ENCODE results near the gene LENG1.

The LENG1 gene

GRCh38 chr19:54164369-54165068 is 5.0 kb upstream of the LENG1 start:
- no peak for DNase-seq (ENCODE audit: low read depth)

- no peak for DNase-seq (ENCODE audit: low read depth)
Observed at GRCh38 chr19:54162884-54163283, 3.4 kb upstream of the LENG1 start.

GRCh38 chr19:54162241-54162805 is 2.8 kb upstream of the LENG1 start:
- no peak for DNase-seq (ENCODE audit: low read depth)

GRCh38 chr19:54160854-54161253 is 1.3 kb upstream of the LENG1 start:
- DNase-seq (ENCODE audit: low read depth): no peak

DNA sequence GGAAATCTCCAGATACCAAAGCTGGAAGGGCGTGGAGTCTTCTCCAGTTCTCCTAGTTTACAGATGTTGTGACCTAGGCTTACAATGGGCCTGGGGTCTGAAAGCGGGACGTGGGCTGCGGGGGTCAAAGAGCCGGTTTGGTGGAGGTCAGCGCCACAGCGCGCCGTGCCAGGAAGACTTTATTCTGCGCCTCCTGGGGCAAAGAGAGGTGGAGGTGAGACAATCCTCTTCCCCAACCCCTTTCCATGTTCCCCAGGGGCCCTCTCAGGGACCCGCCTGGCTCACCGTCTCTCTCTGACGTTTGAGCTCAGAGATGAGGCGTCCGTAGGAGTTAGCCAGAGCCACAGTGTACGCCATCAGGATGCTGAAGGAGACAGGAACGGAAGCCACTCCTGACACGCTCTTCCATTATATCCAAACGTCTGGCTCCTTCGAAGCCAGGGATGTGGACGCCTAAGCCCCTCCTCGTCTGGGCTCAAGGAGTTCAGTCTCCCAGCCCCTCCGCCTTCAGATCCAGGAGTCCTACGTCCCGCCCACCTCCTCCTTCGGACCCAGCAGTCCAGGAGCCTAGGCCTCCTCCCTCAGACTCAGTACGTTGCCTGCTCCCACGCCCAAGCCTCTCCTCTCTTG is 776 bp upstream of the LENG1 start:
- DNase-seq (ENCODE audit: low read depth): no peak

DNA sequence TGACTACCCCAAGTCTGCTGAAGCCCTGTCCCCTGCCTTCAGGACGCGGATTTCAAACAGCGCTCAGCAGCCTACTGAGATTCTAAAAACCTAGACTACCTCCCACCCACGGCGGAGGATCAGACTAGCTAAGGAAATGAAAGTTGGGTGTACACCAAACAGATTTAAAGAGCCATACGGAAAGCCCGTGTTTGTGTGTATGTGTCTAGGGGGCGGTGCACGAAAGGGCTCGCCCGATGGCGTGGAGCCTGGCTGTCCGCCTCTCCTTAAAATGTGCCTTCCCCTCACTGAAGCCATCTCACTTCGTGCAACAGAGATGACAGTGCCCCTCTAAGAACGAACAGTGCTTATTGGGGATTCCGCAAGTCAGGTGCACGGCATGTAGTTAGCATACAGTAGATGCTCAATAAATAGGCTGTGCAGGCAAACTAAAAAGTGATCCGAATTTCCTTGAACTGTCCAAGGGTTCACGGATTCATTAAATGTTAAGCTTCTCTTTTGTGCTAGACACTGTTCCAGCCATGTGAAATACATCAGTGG is 639 bp downstream of the LENG1 start:
- DNase-seq (ENCODE audit: low read depth): no peak

GRCh38 chr19:54156953-54157352 is 2.6 kb downstream of the LENG1 start:
- DNase-seq (ENCODE audit: low read depth): no peak

DNA sequence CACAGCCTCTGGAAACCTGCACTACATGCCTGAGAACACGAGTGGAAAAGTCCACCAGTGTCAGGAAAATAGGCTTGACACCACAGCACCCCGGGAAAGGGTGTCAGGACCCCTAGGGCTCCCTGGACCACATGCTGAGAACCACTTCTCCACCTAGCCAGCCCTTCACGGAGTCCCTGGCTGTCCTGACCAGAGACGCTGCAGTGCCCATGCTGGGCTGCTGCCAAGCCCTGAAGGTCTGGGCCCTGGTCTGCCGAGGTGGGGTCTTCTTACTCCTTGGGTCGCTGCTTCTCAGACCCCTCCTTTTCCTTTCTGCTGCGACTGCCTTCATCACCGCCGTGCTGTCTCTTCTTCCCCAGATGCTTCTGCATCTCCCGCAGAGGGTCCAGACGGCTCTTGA is 3.0 kb downstream of the LENG1 start:
- DNase-seq (ENCODE audit: low read depth): no peak

DNA sequence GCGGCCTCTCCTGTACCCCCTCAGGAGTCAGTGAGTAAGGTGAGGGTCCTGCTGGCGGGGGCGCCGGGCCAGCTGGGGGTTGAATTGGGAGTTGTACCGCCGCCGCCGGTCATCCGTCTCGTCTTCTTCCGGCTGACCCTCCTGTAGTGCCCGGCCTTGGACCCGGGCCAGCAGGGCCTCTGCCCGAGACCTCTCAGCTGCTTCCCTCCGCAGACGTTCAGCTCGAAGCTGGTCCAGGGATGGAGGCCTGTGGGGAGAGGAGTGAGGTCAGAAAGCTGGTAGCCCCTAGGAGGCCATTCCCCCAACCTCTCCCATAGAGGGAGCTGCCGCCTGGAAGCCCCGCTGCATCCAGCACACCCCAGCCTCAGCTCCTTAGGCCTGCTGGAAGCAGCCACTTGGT is 3.8 kb downstream of the LENG1 start:
- no peak for DNase-seq (ENCODE audit: low read depth)

- no peak for DNase-seq (ENCODE audit: low read depth)
Observed at GRCh38 chr19:54154603-54155345, 4.7 kb downstream of the LENG1 start.

GRCh38 chr19:54153731-54154326 is 5.7 kb downstream of the LENG1 start:
- no peak for DNase-seq (ENCODE audit: low read depth)

DNA sequence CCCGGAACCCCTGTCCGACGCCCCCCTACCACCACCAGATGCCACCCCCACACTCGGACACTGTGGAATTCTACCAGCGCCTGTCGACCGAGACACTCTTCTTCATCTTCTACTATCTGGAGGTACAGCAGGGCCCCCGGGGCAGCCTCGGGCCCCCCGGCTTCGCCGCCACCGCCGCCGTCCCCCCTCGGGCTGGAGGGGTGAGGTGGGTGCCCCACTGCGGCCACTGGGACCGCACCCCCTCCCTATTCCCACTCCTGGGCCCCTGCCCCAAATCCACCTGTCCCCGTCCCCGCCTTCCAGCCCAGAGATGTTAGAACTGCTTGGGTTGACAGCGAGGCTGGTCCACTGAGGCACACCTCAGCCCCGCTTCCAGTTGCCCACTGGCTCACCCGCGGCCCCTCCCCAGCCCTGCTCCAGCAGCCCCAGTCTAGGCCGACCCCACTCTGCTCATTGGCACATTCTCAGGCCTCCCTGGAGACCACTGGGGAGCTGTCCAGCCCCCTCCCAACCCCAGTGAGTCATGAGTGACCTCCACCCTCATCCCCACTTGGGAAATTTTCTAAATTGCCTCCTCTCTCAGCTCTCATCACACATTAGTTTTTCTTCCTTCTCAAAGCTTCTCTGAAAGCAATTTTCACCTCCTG is 6.5 kb downstream of the LENG1 start:
- DNase-seq (ENCODE audit: low read depth): no peak

DNA sequence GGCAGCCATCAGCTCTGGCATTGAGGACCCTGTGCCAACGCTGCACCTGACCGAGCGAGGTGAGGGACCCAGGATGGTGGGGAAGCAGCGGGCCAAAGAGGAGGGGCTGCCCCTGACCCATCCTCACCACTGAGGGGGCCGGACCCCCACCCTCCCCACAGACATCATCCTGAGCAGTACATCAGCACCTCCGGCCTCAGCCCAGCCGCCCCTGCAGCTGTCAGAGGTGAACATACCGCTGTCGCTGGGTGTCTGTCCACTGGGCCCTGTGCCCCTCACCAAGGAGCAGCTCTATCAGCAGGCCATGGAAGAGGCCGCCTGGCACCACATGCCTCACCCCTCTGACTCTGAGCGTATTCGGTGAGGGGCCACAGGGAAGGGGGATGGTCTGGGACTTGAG is 7.3 kb downstream of the LENG1 start:
- DNase-seq (ENCODE audit: low read depth): no peak

DNA sequence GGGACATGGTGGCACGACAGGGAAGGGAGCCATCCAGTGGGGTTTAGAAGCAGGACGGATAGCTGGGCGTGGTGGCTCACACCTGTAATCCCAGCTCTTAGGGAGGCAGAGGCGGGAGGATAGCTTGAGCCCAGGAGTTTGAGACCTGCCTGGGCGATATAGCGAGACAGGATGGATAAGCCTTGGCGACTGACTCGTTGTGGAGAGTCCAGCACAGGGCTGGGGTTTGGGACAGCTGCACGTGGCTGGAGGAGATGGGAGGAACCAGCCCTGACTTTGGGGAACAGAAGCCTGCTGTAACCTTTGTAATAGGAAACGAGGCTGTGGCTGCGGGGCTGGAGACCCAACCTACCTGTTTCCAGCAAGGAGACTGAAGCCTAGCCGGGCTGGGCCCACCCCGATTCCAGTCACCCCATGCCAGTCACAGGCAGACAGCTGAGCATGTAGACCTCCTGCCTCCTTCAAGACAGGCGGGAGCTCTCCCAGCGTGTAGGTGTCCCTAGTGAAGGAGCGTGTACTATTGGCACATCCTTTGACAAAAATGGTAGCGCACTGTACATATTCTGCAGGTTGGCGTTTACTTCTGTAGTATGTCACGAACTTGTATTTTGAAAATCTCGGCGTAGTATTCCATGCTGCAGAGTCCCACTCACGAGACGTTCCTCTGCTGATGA is 8.0 kb downstream of the LENG1 start:
- no peak for DNase-seq (ENCODE audit: low read depth)

DNA sequence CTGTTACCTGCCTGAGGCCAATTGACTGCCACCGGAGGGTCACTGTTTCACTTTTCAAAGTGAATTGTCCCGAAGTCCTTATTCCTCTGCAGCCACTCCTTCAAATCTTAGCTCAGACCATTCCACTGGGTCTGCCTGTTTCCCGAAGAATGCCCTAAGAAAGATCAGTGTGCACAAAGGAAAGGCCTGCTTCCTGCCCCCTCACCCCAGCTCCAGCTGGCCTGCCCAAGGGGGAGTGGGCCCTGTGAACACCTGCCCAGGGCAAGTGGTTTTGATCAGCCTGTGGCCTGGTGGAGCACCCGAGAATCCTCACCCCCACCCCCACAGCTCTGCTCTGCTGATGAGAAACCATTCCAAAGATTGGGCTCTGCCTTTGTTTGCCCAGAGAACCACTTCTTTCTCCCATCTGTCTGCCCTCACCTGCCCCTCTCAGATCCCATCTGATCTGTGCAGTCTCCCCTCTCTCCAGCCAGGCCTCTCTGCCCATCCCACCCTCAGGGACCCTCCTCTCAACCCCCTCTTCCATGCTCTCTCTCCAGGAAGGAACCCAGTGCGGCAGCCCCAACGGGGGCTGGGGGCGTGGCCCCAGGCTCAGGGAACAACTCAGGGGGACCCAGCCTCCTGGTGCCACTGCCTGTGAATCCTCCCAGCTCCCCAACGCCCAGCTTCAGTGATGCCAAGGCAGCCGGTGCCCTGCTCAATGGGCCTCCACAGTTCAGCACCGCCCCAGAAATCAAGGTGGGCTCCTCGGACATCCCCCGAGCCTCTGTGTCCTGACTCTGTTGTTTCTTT is 10.3 kb downstream of the LENG1 start:
- DNase-seq (ENCODE audit: low read depth): no peak

- DNase-seq (ENCODE audit: low read depth): no peak
Observed at GRCh38 chr19:54148158-54148557, 11.4 kb downstream of the LENG1 start.

GRCh38 chr19:54147676-54148075 is 11.8 kb downstream of the LENG1 start:
- no peak for DNase-seq (ENCODE audit: low read depth)

- DNase-seq (ENCODE audit: low read depth): no peak
Observed at GRCh38 chr19:54145541-54146158, 13.9 kb downstream of the LENG1 start.

DNA sequence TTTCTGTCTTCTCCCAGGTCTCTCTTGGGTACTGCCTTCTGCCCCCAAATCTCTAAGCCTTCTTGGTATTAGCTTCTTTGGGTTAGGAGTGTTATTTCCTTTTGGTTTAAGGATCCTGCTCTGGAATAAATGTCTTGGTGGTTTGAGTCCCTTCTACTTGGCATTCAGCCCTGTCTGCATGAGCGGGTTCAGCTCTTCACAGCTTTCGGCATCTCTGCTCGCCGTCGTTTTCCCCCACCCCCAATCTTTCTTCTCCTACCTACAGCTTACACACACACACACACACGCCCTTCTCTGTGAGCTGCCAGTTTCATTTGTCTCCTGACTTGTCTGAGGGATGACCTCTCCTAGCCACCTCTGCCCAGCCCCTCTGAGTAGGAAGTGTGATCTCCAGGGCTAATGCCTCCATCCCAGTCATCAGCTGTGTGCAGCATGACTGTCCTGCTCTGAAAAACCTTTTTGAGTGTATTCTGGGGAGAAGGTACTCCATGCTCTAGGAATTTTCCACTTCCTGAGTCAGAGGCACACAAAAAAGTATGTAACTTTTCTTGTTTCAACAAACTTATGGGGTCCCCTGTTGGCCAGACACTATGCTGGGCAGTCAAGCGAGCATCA is 17.2 kb downstream of the LENG1 start:
- DNase-seq (ENCODE audit: low read depth): no peak

All from HS-5 (cell line).